ENCODE results near the gene STARD8. TPM values are rescaled to one million over a fixed set of nuclear protein-coding genes. Genes with fewer than 3 reads are reported as not detected.

The STARD8 gene
- 0.43 and 1.3 TPM in 2 replicates for total RNA-seq

GRCh38 chrX:68647156-68647957, at the start of gene STARD8:
TSS of gene STARD8 (plus strand) at chrX:68647666. CDS start at chrX:68647883, 217 bp downstream.

Other genes starting within 250 kb of the STARD8 start
- gene OPHN1, start 214.2 kb upstream of the STARD8 start, total RNA-seq, result 4.7 and 5.6 TPM in 2 replicates
- 24.0 and 32.9 TPM in 2 replicates for gene YIPF6, start 148.6 kb upstream of the STARD8 start, total RNA-seq
- gene EFNB1, start 181.4 kb downstream of the STARD8 start, total RNA-seq, result 11.5 and 13.9 TPM in 2 replicates

Data from smooth muscle cell of bladder (primary cell).